GM06990 (cell line): ENCODE results near the gene FUT7.

ENCODE experiments used
- DNase-seq: peaks from one replicate; pipeline ENCODE4 v3.0.0-alpha.2; 2011; ENCODE audit not compliant: insufficient read length; ENCODE audit errors: extremely low read depth
- H3K27me3 ChIP-seq: replicated peaks from 2 replicates; pipeline ENCODE4 v1.6.0; 2011; ENCODE audit warnings: low read length; ENCODE audit not compliant: control insufficient read depth, insufficient read depth
- H3K36me3 ChIP-seq: 2 replicates; pipeline ENCODE4 v1.5.1; 2011; ENCODE audit warnings: low read length; ENCODE audit not compliant: control insufficient read depth, insufficient read depth
- H3K4me3 ChIP-seq: replicated peaks from 2 replicates; pipeline ENCODE4 v1.5.1; 2011; ENCODE audit warnings: low read depth, mild to moderate bottlenecking, control low read depth, low read length
- CTCF ChIP-seq: IDR thresholded peaks from 2 replicates; pipeline ENCODE4 v1.5.1; 2011; ENCODE audit warnings: low read length, control low read depth, mild to moderate bottlenecking, inconsistent platforms; ENCODE audit not compliant: insufficient read depth, poor library complexity, severe bottlenecking

Gene FUT7

GRCh38 chr9:136992819-136993369, 39.0 kb downstream of the FUT7 start:
- DNase-seq: no peak
- Histone ChIP-seq H3K4me3 (peak overlapping the region; percentile 62), H3K27me3 (no peaks in the 10 kb centered on the region; the same call in 1 of the 2 replicates), H3K36me3 (no peaks in the 10 kb centered on the region; the same call in 1 of the 2 replicates)
- TF ChIP-seq CTCF: no peak

DNA sequence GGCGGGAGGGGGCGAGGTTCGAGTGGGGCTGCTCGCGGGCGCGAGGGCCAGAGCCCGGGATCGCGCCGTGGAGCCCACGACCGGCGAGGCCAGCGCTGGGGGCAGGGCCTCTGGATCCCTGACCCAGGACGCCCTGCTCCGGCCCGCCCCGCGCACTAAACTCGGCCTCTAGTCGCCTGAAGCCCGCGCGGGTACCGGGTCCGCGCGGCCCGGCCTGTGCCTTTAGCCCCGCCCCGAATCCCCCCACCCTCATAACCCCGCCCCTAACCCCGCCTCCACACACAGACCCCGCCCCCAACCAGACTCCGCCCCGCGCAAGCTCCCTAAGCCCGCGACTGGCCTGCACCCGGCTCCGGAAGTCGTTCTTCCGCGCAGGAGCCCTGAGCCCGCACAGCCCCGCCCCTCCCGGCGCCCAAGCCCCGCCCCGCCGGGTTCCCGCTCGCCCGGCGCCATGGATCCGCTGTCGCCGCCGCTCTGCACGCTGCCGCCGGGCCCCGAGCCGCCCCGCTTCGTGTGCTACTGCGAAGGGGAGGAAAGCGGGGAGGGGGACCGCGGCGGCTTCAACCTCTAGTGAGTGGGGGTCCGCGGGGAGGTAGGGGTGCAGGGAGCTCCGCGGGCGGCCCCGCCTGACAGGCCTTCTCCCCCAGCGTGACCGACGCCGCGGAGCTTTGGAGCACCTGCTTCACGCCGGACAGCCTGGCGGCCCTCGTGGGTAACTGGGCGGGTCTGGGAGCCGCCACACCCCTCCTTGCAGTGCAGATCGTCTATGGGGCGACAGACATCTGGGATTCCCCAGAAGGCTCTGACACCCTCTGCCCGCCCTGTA, 39.7 kb downstream of the FUT7 start, which contains the start of gene PAXX:
Gene PAXX (plus strand): TSS at position 430 of the 826 bp plus-strand sequence. CDS start 22 bp downstream, at position 452.
- peak; percentile 92 for DNase-seq
- Histone ChIP-seq H3K27me3 (no peaks in the 10 kb centered on the region; the same call in 1 of the 2 replicates), H3K4me3 (peak within 1 kb of the TSS; percentile 62), H3K36me3 (no peaks in the 10 kb centered on the region; the same call in 1 of the 2 replicates)
- TF ChIP-seq CTCF: no peak

GRCh38 chr9:136990242-136990911, 41.5 kb downstream of the FUT7 start:
- H3K27me3 ChIP-seq: no peaks in the 10 kb centered on the region
- no peak for DNase-seq
- H3K36me3 ChIP-seq: no peaks in the 10 kb centered on the region; the same call in 1 of the 2 replicates
- no peak overlapping the region for H3K4me3 ChIP-seq
- no peak for TF ChIP-seq CTCF

GRCh38 chr9:136988872-136989271, 43.0 kb downstream of the FUT7 start:
- no peak overlapping the region for H3K4me3 ChIP-seq
- no peak for DNase-seq
- H3K27me3 ChIP-seq: no peaks in the 10 kb centered on the region; the same call in 1 of the 2 replicates
- no peak for TF ChIP-seq CTCF
- no peaks in the 10 kb centered on the region; the same call in 1 of the 2 replicates for H3K36me3 ChIP-seq

- TF ChIP-seq CTCF: no peak
- H3K4me3 ChIP-seq: no peak overlapping the region
- no peaks in the 10 kb centered on the region; the same call in 1 of the 2 replicates for H3K27me3 ChIP-seq
These were observed 46.0 kb downstream of the FUT7 start for GRCh38 chr9:136985853-136986252.

More at GRCh38 chr9:136985853-136986252, 46.0 kb downstream of the FUT7 start:
- no peak for DNase-seq
- H3K36me3 ChIP-seq: no peaks in the 10 kb centered on the region
